Glutamatergic neuron (in vitro differentiated cells): Measurements from ENCODE around the gene FBP2. TPM values are rescaled to one million over a fixed set of nuclear protein-coding genes. Genes with fewer than 3 reads are reported as not detected.

Experiments
- DNase-seq: peaks from one replicate; pipeline ENCODE4 v3.0.0; 2022
- H3K27ac Mint-ChIP-seq: one replicate; pipeline ENCODE4 v1.8.0; 2020; ENCODE audit warnings: mild to moderate bottlenecking, mixed read lengths, inconsistent platforms; ENCODE audit not compliant: unreplicated experiment
- H3K27me3 Mint-ChIP-seq: one replicate; pipeline ENCODE4 v1.8.0; 2020; ENCODE audit warnings: mild to moderate bottlenecking, moderate library complexity, mixed read lengths, inconsistent platforms; ENCODE audit not compliant: unreplicated experiment
- H3K36me3 Mint-ChIP-seq: one replicate; pipeline ENCODE4 v1.8.0; 2020; ENCODE audit warnings: mild to moderate bottlenecking, mixed read lengths, inconsistent platforms; ENCODE audit not compliant: unreplicated experiment
- H3K4me1 Mint-ChIP-seq: one replicate; pipeline ENCODE4 v1.8.0; 2020; ENCODE audit warnings: mild to moderate bottlenecking, low read depth, mixed read lengths, inconsistent platforms; ENCODE audit not compliant: unreplicated experiment
- H3K4me3 Mint-ChIP-seq: one replicate; pipeline ENCODE4 v1.8.0; 2020; ENCODE audit warnings: mild to moderate bottlenecking, mixed read lengths, inconsistent platforms; ENCODE audit not compliant: unreplicated experiment
- H3K9me3 Mint-ChIP-seq: one replicate; pipeline ENCODE4 v1.8.0; 2020; ENCODE audit warnings: mild to moderate bottlenecking, moderate library complexity, mixed read lengths, inconsistent platforms; ENCODE audit not compliant: unreplicated experiment
- total RNA-seq: library from RNA; stranded (reverse); fragmentation: NEBNext Ultra II Directional; extraction: Animal tissue kit (Norgen Biotek cat#: 25700); gene quantifications from one replicate; pipeline ENCODE4 v1.2.1, GENCODE V29; 2021; ENCODE audit not compliant: unreplicated experiment
- TF ChIP-seq, protein P1 (sequence below): fragments of 200-600 bp; sonication (generic); IDR thresholded peaks from one replicate; pipeline ENCODE4 v1.5.0; 2021; ENCODE audit not compliant: partially characterized antibody, unreplicated experiment

The FBP2 gene
- total RNA-seq, 1 donor from 2014 or later, result not detected

DNA sequence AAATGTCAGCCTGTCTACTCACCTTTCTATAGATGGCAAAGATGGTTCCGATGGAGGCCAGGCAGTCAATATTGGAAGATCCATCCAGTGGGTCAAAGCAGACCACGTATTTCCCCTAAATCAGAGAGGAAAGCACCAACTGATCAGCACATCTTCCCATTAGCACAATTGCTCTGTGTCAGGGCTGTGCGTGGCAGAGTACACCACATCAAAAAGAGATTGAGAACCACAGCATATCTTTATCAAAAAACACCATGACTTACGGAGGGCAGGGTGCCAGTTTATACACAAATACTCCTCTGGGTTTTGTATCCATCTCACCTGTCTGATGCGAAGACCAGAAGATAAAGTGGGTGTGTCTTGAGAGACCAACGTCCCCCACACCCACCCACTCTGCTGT is 9.1 kb downstream of the FBP2 start:
- TF ChIP-seq, protein P1, sequence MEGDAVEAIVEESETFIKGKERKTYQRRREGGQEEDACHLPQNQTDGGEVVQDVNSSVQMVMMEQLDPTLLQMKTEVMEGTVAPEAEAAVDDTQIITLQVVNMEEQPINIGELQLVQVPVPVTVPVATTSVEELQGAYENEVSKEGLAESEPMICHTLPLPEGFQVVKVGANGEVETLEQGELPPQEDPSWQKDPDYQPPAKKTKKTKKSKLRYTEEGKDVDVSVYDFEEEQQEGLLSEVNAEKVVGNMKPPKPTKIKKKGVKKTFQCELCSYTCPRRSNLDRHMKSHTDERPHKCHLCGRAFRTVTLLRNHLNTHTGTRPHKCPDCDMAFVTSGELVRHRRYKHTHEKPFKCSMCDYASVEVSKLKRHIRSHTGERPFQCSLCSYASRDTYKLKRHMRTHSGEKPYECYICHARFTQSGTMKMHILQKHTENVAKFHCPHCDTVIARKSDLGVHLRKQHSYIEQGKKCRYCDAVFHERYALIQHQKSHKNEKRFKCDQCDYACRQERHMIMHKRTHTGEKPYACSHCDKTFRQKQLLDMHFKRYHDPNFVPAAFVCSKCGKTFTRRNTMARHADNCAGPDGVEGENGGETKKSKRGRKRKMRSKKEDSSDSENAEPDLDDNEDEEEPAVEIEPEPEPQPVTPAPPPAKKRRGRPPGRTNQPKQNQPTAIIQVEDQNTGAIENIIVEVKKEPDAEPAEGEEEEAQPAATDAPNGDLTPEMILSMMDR, result no peak
- Mint-ChIP-seq H3K27me3 (peaks cover 2% of the 10 kb centered on the region), H3K4me3 (no peak overlapping the region), H3K9me3 (peaks cover 3% of the 10 kb centered on the region), H3K27ac (no peak overlapping the region), H3K4me1 (no peaks in the 10 kb centered on the region), H3K36me3 (no peaks in the 10 kb centered on the region)
- DNase-seq, result no peak

DNA sequence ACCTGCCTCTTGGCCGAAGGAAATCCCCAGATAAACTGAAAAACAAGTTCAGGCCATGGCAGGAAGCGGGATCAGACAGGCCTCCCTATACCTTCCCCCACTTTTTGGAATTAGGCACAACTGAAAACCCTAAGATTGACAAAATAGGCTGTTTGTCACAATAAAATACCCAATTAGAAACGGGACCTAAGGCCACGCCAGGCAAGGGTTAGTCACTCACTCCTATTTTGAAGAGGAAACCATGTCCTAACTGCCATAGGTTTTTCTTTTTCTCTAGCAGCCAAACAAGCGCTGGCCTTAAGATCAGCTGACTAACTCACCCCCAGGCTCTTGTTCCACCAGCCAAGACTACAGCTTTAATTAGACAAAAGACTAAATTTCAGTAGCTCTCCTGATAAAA is 11.9 kb downstream of the FBP2 start:
- Mint-ChIP-seq H3K9me3 (peaks cover 2% of the 10 kb centered on the region), H3K4me1 (no peaks in the 10 kb centered on the region), H3K27ac (no peak overlapping the region), H3K36me3 (no peaks in the 10 kb centered on the region), H3K4me3 (no peak overlapping the region), H3K27me3 (peaks cover 2% of the 10 kb centered on the region)
- TF ChIP-seq, protein P1, result no peak
- DNase-seq, result no peak

DNA sequence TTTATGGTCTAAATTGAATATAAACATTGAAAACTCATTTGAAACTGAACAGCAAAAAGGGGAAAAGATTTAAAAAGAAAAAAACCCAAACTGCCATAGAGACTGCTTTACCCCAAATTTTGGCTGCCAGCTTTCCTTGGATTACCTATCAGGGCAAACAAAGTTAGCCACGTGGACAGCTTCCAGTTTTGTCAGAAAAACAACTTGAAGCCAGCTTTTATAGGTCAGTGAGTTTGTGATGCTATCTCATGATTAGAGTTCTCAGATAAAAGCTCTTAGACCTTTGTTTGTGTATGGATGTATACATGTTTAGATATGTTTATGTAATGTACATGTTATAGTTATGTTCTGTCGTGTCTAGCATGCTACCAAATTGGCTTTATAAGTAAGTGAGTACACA is 16.1 kb downstream of the FBP2 start:
- DNase-seq, result no peak
- TF ChIP-seq, protein P1, result no peak
- Mint-ChIP-seq H3K9me3 (peaks cover 2% of the 10 kb centered on the region), H3K4me3 (no peak overlapping the region), H3K36me3 (no peaks in the 10 kb centered on the region), H3K4me1 (no peaks in the 10 kb centered on the region), H3K27ac (no peak overlapping the region), H3K27me3 (no peaks in the 10 kb centered on the region)

DNA sequence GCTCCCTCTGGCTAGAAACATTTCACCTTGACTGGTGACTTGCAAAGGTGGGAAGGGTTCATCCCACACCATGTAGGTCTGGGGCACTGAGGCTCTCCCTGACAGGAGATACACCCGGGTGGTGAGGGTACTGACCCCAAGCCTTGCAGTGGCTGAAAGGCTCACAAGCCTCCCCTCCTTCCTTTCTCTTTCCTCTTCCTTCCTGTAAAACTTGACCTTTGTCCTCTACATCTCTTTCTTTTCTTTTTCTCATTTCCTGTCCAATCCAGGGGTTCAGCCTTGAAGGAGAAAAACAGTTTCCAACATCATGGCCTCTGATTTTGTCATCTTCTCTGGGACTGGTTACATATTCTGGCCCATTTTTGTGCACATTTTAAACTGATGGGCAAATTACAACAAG is 16.6 kb downstream of the FBP2 start:
- H3K36me3 Mint-ChIP-seq, result peaks cover 4% of the 10 kb centered on the region
- H3K27ac Mint-ChIP-seq, result no peak overlapping the region
- H3K4me1 Mint-ChIP-seq, result no peaks in the 10 kb centered on the region
- H3K27me3 Mint-ChIP-seq, result no peaks in the 10 kb centered on the region
- no peak overlapping the region for H3K4me3 Mint-ChIP-seq
- TF ChIP-seq, protein P1, result no peak
- no peak for DNase-seq
- H3K9me3 Mint-ChIP-seq, result peaks cover 3% of the 10 kb centered on the region

DNA sequence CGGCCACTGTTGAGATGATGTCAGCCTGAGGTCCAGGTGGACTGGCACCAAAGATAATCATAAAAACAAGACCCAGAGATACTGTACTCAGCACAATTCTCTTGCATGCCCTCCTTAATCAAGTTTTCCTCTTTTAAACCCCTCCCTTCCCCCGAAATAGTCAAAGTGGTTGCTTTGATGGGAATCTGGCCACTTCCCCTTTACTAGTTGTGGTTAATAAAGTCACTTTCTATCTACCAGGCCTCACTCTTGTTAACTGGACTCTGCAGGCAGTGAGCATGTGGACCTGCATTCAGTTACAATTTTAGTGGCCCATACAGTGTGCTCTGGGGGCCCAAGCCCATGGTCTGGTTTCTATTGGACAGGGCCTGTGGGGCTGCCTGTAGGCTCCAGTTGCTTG is 17.5 kb downstream of the FBP2 start:
- H3K36me3 Mint-ChIP-seq, result peaks cover 8% of the 10 kb centered on the region
- no peaks in the 10 kb centered on the region for H3K4me1 Mint-ChIP-seq
- TF ChIP-seq, protein P1, result no peak
- peaks cover 3% of the 10 kb centered on the region for H3K9me3 Mint-ChIP-seq
- H3K4me3 Mint-ChIP-seq, result no peak overlapping the region
- no peak overlapping the region for H3K27ac Mint-ChIP-seq
- DNase-seq, result no peak
- no peaks in the 10 kb centered on the region for H3K27me3 Mint-ChIP-seq
